Measurements from ENCODE around the gene ITGBL1.

Gene ITGBL1

DNA sequence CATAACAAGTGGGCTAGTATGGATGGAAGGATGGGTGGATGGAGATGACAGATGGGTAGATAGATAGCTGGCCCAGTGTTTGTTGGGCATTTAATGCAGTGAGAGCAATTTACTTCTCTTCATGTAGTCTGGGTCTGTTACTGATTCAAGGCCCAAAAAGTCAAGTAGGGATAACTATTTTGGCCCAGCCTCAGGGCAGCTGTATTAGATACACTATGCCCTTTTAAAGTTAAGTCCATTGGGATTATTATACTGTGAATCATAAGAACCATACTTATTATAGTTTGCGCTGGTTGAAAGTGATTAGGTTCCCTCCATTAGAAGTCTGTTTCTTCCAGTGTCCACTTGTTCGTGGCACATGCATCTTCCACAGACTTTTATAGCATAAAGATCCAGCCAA lies 4.7 kb downstream of the ITGBL1 start:
- POLR2A ChIA-PET (ENCODE audit: low non-redundant PET) = no interaction called here
- TF ChIP-seq, protein P1, sequence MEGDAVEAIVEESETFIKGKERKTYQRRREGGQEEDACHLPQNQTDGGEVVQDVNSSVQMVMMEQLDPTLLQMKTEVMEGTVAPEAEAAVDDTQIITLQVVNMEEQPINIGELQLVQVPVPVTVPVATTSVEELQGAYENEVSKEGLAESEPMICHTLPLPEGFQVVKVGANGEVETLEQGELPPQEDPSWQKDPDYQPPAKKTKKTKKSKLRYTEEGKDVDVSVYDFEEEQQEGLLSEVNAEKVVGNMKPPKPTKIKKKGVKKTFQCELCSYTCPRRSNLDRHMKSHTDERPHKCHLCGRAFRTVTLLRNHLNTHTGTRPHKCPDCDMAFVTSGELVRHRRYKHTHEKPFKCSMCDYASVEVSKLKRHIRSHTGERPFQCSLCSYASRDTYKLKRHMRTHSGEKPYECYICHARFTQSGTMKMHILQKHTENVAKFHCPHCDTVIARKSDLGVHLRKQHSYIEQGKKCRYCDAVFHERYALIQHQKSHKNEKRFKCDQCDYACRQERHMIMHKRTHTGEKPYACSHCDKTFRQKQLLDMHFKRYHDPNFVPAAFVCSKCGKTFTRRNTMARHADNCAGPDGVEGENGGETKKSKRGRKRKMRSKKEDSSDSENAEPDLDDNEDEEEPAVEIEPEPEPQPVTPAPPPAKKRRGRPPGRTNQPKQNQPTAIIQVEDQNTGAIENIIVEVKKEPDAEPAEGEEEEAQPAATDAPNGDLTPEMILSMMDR (conservative IDR thresholded peaks at IDR 0.05; ENCODE audit: low read depth) = no peak
- H3K27ac ChIP-seq = no peak overlapping the region
- CTCF ChIA-PET = no interaction called here
- no peak for DNase-seq (ENCODE audit: low spot score)

DNA sequence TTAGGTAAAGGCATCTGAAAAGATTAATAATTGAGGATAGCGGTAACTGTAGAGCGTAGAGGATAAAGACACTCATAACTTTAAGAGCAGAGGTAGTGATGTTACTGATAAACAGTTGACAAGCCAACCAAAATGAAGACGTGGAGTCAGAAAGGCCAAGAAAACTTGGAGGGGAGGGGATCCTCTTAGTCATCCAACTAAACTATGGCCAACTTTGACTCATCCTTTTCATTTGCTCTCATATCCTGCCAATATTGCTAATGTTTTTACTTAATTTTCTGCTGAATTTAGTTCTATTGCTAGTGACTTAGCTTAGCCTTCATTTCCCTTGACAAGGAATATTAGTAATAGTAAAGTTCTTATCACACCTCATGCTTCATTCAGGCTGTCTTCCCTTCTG lies 13.4 kb downstream of the ITGBL1 start:
- H3K27ac ChIP-seq = no peak overlapping the region
- TF ChIP-seq, protein P1 (conservative IDR thresholded peaks at IDR 0.05; ENCODE audit: low read depth) = no peak
- no peak for DNase-seq (ENCODE audit: low spot score)
- CTCF ChIA-PET = no interaction called here
- POLR2A ChIA-PET (ENCODE audit: low non-redundant PET) = no interaction called here

DNA sequence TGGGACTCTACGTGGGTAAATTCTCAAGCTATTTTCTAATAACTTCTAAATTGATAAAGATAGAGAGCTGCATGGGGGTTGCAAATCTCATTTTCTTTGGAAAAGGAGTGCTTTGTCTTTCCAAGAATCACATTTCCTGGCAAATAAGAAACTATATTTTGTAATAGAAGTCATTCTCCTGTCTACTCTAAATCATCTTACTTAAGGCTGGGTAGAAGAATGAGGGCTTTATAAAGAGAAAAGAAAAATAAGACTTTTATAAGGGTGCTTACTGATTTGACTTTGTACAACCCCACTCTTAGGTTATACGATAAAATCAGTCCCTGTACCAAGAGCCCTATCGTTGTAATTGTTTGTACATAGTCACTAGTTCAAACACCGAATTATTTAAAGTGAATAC lies 14.9 kb downstream of the ITGBL1 start:
- DNase-seq (ENCODE audit: low spot score) = no peak
- no peak overlapping the region for H3K27ac ChIP-seq
- CTCF ChIA-PET = interaction anchor here (0.7 kb wide), 1 partner anchor 1865 kb away, joined by 3 read pairs; no protein-coding TSS in a partner anchor
- TF ChIP-seq, protein P1 (conservative IDR thresholded peaks at IDR 0.05; ENCODE audit: low read depth) = no peak
- POLR2A ChIA-PET (ENCODE audit: low non-redundant PET) = no interaction called here

DNA sequence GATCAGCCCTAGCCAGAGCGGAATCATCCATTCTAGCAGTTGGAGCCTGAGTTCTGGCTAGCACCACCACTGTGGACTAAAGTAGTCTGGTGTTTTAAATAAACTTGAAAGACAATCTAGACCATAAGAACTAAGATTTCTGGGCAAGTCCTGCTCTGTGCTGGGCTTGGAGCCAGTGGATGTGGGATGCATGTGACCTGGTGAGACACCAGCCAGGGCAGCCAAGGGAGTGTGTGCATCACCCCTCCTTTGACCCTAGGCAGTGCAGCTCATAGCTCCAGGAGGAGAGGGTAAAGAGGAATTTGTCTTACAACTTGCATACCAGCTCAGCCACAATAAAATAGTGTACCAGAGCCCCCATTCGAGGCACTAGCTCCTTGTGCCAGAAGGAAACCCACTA lies 21.0 kb downstream of the ITGBL1 start:
- no peak for DNase-seq (ENCODE audit: low spot score)
- CTCF ChIA-PET = interaction anchor here (2.4 kb wide), 1 partner anchor 328 kb away, joined by 6 read pairs; no protein-coding TSS in a partner anchor
- POLR2A ChIA-PET (ENCODE audit: low non-redundant PET) = no interaction called here
- TF ChIP-seq, protein P1 (conservative IDR thresholded peaks at IDR 0.05; ENCODE audit: low read depth) = no peak
- peak overlapping the region; percentile 55 for H3K27ac ChIP-seq

DNA sequence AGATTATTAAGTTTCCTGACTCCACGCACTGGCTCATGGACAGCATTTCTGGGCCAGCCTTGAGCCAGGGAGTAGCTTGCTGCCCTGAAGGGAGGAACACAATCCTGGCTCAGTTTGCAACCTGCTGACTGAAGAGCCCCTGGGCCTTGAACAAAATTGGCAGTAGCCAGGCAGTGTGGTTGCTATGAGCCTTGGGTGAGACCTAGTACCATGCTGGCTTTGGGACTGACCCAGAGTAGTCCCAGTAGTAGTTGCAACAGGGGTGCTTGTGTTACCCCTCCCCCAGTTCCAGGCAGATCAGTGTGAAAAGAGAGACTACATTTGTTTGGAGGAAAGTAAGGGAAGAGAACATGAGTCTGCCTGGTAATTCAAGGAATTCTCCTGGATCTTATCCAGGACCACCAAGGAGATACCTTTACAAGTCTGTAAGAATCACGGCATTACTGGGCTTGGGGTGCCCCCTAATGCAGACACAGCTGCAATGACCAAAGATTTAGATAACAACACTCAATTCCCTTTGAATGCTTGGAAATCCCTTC lies 22.0 kb downstream of the ITGBL1 start:
- TF ChIP-seq, protein P1 (conservative IDR thresholded peaks at IDR 0.05; ENCODE audit: low read depth) = no peak
- CTCF ChIA-PET = interaction anchor here (0.7 to 2.4 kb wide), 2 partner anchors 329 to 1139 kb away, joined by 3 to 6 read pairs; no protein-coding TSS in a partner anchor
- POLR2A ChIA-PET (ENCODE audit: low non-redundant PET) = no interaction called here
- DNase-seq (ENCODE audit: low spot score) = no peak
- H3K27ac ChIP-seq = peak overlapping the region; percentile 55; the same call in 1 of the 2 replicates

DNA sequence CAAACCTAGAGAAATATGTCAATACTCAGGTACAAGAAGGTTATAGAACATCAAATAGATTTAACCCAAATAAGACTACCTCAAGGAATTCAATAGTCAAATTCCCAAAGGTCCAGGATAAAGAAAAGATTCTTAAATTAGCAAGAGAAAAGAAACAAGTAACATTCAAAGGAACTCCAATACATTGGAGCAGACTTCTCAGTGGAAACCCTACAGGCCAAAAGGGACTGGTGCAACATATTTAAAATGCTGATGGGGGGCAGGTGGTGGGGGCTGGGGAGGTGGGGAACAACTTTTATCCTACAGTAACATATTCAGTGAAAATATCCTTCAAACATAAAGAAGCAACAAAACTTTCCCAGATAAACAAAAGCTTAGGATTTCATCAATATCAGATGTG lies 23.1 kb downstream of the ITGBL1 start:
- no peak for DNase-seq (ENCODE audit: low spot score)
- TF ChIP-seq, protein P1 (conservative IDR thresholded peaks at IDR 0.05; ENCODE audit: low read depth) = no peak
- ChIA-PET POLR2A (ENCODE audit: low non-redundant PET) (no interaction called here), CTCF (interaction anchor here (2.4 kb wide), 1 partner anchor 330 kb away, joined by 6 read pairs; no protein-coding TSS in a partner anchor)
- H3K27ac ChIP-seq = no peak overlapping the region

Measured in RWPE1 (cell line).